GM18519 (cell line): Measurements from ENCODE around the gene GSDME.

Experiments
- ATAC-seq: cut with Tn5 transposase; IDR thresholded peaks from one replicate; pipeline ENCODE4 v1.9.1; 2021; ENCODE audit warnings: mild to moderate bottlenecking, moderate library complexity; ENCODE audit not compliant: unreplicated experiment, low FRiP score

GSDME gene

GRCh38 chr7:24724451-24725190 is 32.6 kb downstream of the GSDME start:
- no peak for ATAC-seq

- ATAC-seq, result no peak
Observed at GRCh38 chr7:24723178-24723530, 34.1 kb downstream of the GSDME start.

GRCh38 chr7:24722386-24723177 is 34.7 kb downstream of the GSDME start:
- ATAC-seq, result no peak

GRCh38 chr7:24721481-24722001 is 35.7 kb downstream of the GSDME start:
- ATAC-seq, result no peak

- ATAC-seq, result no peak
Observed at GRCh38 chr7:24720283-24720682, 37.0 kb downstream of the GSDME start.

GRCh38 chr7:24718977-24719491 is 38.2 kb downstream of the GSDME start:
- peak; percentile 43 for ATAC-seq

GRCh38 chr7:24718431-24718831 is 38.8 kb downstream of the GSDME start:
- ATAC-seq, result no peak

- ATAC-seq, result no peak
Observed at GRCh38 chr7:24717694-24718320, 39.5 kb downstream of the GSDME start.

GRCh38 chr7:24717247-24717622 is 40.0 kb downstream of the GSDME start:
- ATAC-seq, result no peak

GRCh38 chr7:24716480-24717246 is 40.6 kb downstream of the GSDME start:
- no peak for ATAC-seq

- peak; percentile 43 for ATAC-seq
Observed at GRCh38 chr7:24715661-24716479, 41.4 kb downstream of the GSDME start.

- ATAC-seq, result no peak
Observed at GRCh38 chr7:24715171-24715570, 42.1 kb downstream of the GSDME start.

- ATAC-seq, result no peak
Observed at GRCh38 chr7:24714676-24715010, 42.6 kb downstream of the GSDME start.

GRCh38 chr7:24713850-24714675 is 43.2 kb downstream of the GSDME start:
- no peak for ATAC-seq

- ATAC-seq, result no peak
Observed at GRCh38 chr7:24713039-24713793, 44.0 kb downstream of the GSDME start.

GRCh38 chr7:24709585-24710360 is 47.5 kb downstream of the GSDME start:
- no peak for ATAC-seq

- no peak for ATAC-seq
Observed at GRCh38 chr7:24709051-24709450, 48.2 kb downstream of the GSDME start.
